Stomach (tissue), 19 donors: Measurements from ENCODE around the gene LCE7A. TPM values are rescaled to one million over a fixed set of nuclear protein-coding genes. Genes with fewer than 3 reads are reported as not detected.

Experiments
- DNase-seq, 2 donors: peaks; one replicate each; pipeline versions ENCODE4 v3.0.0 to v3.0.0-alpha.2; 2013 to 2019
- H3K27ac ChIP-seq, 5 donors: fragments of 200-600 bp in 4 of 5; sonication (generic) in 4 of 5; one replicate each; pipeline ENCODE4 v1.5.1; 2013 to 2019; ENCODE audit warnings: mild to moderate bottlenecking in 1 of 5, moderate library complexity in 1 of 5
- H3K27me3 ChIP-seq, 3 donors: fragments of 200-600 bp; sonication (generic); one replicate each; pipeline ENCODE4 v1.5.1; 2017 to 2019; ENCODE audit warnings: mixed run types in 1 of 3
- H3K36me3 ChIP-seq, 4 donors: fragments of 200-600 bp; sonication (generic); 1 replicate in 3 of 4; 2 replicates in 1 of 4; pipeline ENCODE4 v1.5.1; 2016 to 2019
- H3K4me1 ChIP-seq, 4 donors: fragments of 200-600 bp; sonication (generic); one replicate each; pipeline ENCODE4 v1.5.1; 2016 to 2019
- H3K4me3 ChIP-seq, 4 donors: fragments of 200-600 bp; sonication (generic) in 3 of 4; one replicate each; pipeline ENCODE4 v1.5.1; 2016 to 2019; ENCODE audit warnings: mild to moderate bottlenecking in 1 of 4
- H3K9me3 ChIP-seq, 4 donors: fragments of 200-600 bp; sonication (generic); one replicate each; pipeline ENCODE4 v1.5.1; 2016 to 2019
- CTCF ChIP-seq, 7 experiments: fragments of 450-650 bp in 4 of 7; fragments of 200-600 bp in 3 of 7; sonication (generic) in 3 of 7; IDR thresholded peaks; one replicate each; pipeline ENCODE4 v1.5.1; 2016 to 2019; ENCODE audit warnings: antibody characterized with exemption in 7 of 7, control low read depth in 2 of 7, mild to moderate bottlenecking in 1 of 7
- EP300 ChIP-seq: sonication (generic); formaldehyde crosslinking; IDR thresholded peaks from one replicate; pipeline ENCODE4 v1.6.1; 2017; ENCODE audit warnings: antibody characterized with exemption
- POLR2A ChIP-seq, 4 donors: fragments of 450-650 bp; IDR thresholded peaks; one replicate each; pipeline ENCODE4 v1.6.1; 2016; ENCODE audit warnings: antibody characterized with exemption in 4 of 4, control low read depth in 2 of 4, mild to moderate bottlenecking in 1 of 4, moderate library complexity in 1 of 4
- POLR2AphosphoS5 ChIP-seq, 3 donors: sonication (generic); formaldehyde crosslinking; IDR thresholded peaks; one replicate each; pipeline ENCODE4 v1.6.1; 2016; ENCODE audit warnings: antibody characterized with exemption in 3 of 3
- WGBS, 5 donors: extraction: QIAGEN DNeasy Blood & Tissue Kit in 3 of 5; methylation state at CpG; one replicate each; pipeline versions ENCODE4 v1.1.5 to v1.1.7; 2013 to 2018; 5-methylcytosine and 5-hydroxymethylcytosine counted together
- intact Hi-C: fragments of 100-400 bp; cut with DNase I; formaldehyde crosslinking; loops from one replicate; pipeline ENCODE4 v1.15.1; 2023; ENCODE audit warnings: low total_unique reads
- long read RNA-seq, 10 donors: transcript quantifications; one replicate each; lab custom pipeline, GENCODE V29; 2026
- polyA plus RNA-seq, 3 donors: library from polyadenylated mRNA; stranded (reverse); fragments of 200-250 nt; gene quantifications; one replicate each; pipeline ENCODE4 v1.2.3, GENCODE V29; 2013
- total RNA-seq, 5 donors: library from RNA; depleted of rRNA; stranded (reverse); fragments of >200 nt; gene quantifications; one replicate each; pipeline versions ENCODE4 v1.1.0 to v1.2.3, GENCODE V29; 2014 to 2016
- donor health status: healthy with polysubstance abuse.
- donor health status: Bipolar disorder and iron deficiency.
- donor health status: healthy.

The LCE7A gene
- total RNA-seq (not detected), polyA plus RNA-seq (not detected)
- long read RNA-seq, donor 1, result 0 reads
- long read RNA-seq, donor 2, result 0 reads
- long read RNA-seq, donor 3, result 0 reads
- long read RNA-seq, donor 4, result 0 reads
- long read RNA-seq, donor 5, result 0 reads
- long read RNA-seq, donor 6, result 0 reads
- long read RNA-seq, donor 7, result 0 reads
- long read RNA-seq, donor 8, result 0 reads
- long read RNA-seq, donor 9, result 0 reads
- long read RNA-seq, donor 10, result 0 reads

DNA sequence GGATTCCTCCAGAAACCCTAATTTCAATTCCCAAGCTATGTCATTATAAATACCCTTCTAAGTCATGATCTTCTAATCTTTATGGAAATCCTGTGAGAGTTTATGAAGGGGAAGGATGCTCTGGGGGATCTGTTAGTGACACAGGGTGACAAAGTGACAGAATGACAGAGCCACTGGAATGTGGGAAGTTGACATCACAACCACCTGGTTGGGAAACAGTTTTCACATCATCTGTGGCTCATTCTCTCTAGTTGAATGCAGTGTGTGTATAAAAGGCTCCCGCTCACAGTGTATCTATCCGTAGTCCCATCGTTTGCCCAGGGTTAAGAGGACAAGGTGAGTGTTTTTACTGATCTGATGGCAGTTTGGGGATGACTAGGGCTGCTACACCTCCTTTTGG is at the start of gene LCE7A:
LCE7A (plus strand) TSS at position 301 of the 400 bp plus-strand sequence. CDS start 702 bp downstream, outside the sequence.
- H3K27ac ChIP-seq, result no peak within 1 kb of the TSS
- WGBS, 5 donors, result 80 to 89% (median 87%) methylated on average over 3 of the region's 3 CpGs
- H3K4me1 ChIP-seq, result peaks cover 0 to 4% (median 0%) of the 10 kb centered on the region in 4 donors
- H3K4me3 ChIP-seq, result no peak within 1 kb of the TSS
- intact Hi-C loops, result no loop called here
- H3K9me3 ChIP-seq, result no peaks in the 10 kb centered on the region
- H3K36me3 ChIP-seq, result no peaks in the 10 kb centered on the region
- peaks cover 0 to 4% (median 0%) of the 10 kb centered on the region in 3 donors for H3K27me3 ChIP-seq
- TF ChIP-seq CTCF (IDR thresholded peaks at IDR 0.05) (no peak), EP300 (no peak), POLR2AphosphoS5 (IDR thresholded peaks at IDR 0.05) (no peak), POLR2A (IDR thresholded peaks at IDR 0.05) (no peak)
- DNase-seq, result no peak

DNA sequence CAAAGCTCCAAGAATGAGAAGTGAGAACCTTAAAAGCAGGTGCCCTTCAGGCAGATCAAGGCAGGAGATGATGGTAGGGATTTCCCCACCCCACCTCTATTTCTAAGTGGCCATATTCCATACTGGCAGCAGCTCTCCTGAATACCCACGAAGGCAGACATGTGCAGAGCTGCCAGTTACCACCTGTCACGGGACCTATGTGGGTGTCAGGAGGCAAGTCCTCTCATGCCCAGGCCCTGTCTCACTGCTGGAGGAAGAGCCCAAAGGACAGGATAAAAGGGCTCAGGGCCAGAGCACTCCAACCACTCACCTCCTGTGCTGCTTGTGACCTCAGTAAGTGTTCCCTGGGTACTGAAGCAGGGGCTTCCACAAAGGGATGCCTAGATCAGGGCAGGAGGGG is 48.7 kb upstream of the LCE7A start:
- no peak overlapping the region for H3K4me3 ChIP-seq
- WGBS, 5 donors, result 72 to 85% (median 79%) methylated on average over 1 to 2 of the region's 2 CpGs
- TF ChIP-seq EP300 (no peak), POLR2A (IDR thresholded peaks at IDR 0.05) (no peak), CTCF (IDR thresholded peaks at IDR 0.05) (no peak), POLR2AphosphoS5 (IDR thresholded peaks at IDR 0.05) (no peak)

GRCh38 chr1:152811671-152812070 is 48.1 kb upstream of the LCE7A start, which contains the start of gene LCE1B:
LCE1B (plus strand) TSS chr1:152811971; CDS start chr1:152812447, 476 bp downstream.
- 70 to 95% (median 87%) methylated on average over 2 of the region's 2 CpGs for WGBS, 5 donors

More for the DNA sequence above, 48.7 kb upstream of the LCE7A start:
- Histone ChIP-seq H3K27me3 (peaks cover 0 to 11% (median 0%) of the 10 kb centered on the region in 3 donors), H3K4me1 (no peaks in the 10 kb centered on the region), H3K9me3 (peaks cover 0 to 5% (median 2%) of the 10 kb centered on the region in 4 donors), H3K27ac (no peak overlapping the region), H3K36me3 (no peaks in the 10 kb centered on the region)
- intact Hi-C loops, result no loop called here
- no peak for DNase-seq

DNA sequence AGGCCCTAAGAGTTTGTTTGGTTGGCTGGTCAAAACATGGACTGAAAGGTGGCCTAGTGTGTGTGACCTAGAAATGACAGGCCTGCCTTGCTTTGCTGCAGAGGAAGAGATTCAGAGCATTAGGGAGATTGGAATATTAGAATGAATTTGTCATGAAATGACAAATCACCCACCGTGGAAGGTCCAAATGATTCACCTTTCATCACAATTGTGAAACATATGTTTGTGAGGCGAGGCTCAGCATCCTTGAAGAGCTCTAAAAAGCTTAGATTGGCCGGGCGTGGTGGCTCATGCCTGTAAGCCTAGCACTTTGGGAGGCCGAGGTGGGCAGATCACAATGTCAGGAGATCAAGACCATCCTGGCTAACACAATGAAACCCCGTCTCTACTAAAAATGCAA is 42.5 kb upstream of the LCE7A start:
- intact Hi-C loops, result no loop called here
- 85 to 89% (median 87%) methylated on average over 6 of the region's 6 CpGs for WGBS, 5 donors
- H3K36me3 ChIP-seq, result no peaks in the 10 kb centered on the region

More at GRCh38 chr1:152811671-152812070, 48.1 kb upstream of the LCE7A start, which contains the start of gene LCE1B:
- no peak within 1 kb of the TSS for H3K4me3 ChIP-seq
- intact Hi-C loops, result no loop called here
- no peak within 1 kb of the TSS for H3K27ac ChIP-seq
- peaks cover 0 to 5% (median 2%) of the 10 kb centered on the region in 4 donors for H3K9me3 ChIP-seq
- no peaks in the 10 kb centered on the region for H3K4me1 ChIP-seq
- TF ChIP-seq POLR2AphosphoS5 (IDR thresholded peaks at IDR 0.05), result no peak
- no peak for DNase-seq
- peaks cover 0 to 6% (median 0%) of the 10 kb centered on the region in 3 donors for H3K27me3 ChIP-seq
- no peaks in the 10 kb centered on the region for H3K36me3 ChIP-seq

More for the DNA sequence above, 42.5 kb upstream of the LCE7A start:
- no peak for TF ChIP-seq CTCF (IDR thresholded peaks at IDR 0.05)
- no peak for TF ChIP-seq POLR2A (IDR thresholded peaks at IDR 0.05)
- no peak for TF ChIP-seq POLR2AphosphoS5 (IDR thresholded peaks at IDR 0.05)
- no peak for TF ChIP-seq EP300
- Histone ChIP-seq H3K4me1 (no peaks in the 10 kb centered on the region), H3K4me3 (no peak overlapping the region), H3K9me3 (peaks cover 0 to 3% (median 0%) of the 10 kb centered on the region in 4 donors), H3K27me3 (peaks cover 0 to 6% (median 0%) of the 10 kb centered on the region in 3 donors), H3K27ac (no peak overlapping the region)
- no peak for DNase-seq
